ENCODE measurements around the gene CUBN.

CUBN gene

DNA sequence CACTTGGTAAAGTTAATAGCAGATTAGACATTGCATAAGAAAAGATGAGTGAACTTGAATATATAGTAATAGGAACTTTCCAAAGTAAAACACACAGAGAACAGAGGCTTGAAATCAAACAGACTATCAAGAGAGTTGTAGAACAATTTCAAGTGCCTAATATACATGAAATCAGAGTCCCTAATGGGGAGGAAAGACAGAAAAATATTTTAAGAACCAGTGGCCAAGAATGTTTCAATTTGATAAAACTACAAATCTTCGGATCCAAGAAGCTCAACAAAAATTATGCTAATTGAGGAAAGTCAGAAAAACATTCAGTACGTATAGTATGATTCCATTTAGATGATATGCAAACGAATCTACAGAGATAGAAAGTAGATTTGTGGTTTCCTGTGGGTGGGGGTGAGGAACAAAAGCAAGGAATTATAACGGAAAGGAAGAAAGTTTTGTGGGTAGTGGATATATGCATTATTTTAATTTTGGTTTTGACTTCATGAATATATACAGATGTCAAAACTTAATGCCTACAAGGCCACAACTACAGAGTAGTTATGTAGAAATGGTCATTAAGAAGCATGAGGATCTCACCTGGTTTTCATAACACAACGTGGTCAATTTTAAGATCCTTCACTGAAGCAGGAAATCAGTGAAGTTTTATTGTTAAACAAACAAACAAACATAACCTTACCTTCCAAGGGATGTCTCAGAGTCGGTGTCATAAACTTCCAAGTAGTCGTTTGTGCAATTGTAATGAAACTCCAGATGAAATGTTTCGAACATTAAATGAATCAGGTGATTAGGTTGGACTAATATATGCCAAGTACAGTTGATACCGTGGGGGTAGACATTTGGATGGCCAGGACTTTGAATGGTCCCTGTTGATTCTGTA, 62.0 kb downstream of the CUBN start:
- DNase-seq (ENCODE audit: low read depth), result no peak

DNA sequence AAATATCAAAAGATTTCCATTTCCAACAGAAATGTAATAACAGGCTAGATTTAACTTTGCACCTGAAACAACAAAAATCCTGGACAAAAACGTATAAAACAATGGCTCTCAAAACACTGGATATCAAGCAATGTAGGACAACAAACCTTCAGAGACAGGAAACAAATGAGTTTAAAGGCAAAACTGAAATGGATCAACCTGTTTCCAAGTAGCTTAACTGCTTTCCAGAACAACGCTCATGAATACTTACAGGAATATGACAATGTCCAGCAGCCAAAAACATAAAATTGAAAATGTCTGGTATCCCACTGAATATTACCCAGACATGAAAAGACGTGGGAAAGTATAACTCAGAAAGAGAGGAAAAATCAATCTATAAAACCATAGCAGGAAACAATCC, 62.8 kb downstream of the CUBN start:
- DNase-seq (ENCODE audit: low read depth), result no peak

DNA sequence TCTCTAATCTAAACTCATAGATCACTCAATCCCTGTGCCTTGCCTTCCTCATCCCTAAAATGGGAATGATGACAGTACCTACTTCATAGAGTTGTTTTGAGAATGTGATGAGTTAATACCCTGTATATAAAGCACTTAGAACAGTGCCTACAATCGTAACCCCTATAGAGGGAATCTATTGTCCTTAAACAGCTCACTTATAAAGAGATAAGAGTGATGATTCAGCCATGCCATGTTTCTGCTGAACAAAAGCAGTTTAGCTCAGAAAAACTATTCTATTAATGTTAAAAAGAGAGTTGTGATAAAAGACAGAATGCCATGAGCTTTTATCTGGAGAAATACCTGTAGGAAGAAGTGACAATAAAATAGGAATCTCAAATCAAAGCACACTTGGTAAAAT, 63.6 kb downstream of the CUBN start:
- no peak for DNase-seq (ENCODE audit: low read depth)

DNA sequence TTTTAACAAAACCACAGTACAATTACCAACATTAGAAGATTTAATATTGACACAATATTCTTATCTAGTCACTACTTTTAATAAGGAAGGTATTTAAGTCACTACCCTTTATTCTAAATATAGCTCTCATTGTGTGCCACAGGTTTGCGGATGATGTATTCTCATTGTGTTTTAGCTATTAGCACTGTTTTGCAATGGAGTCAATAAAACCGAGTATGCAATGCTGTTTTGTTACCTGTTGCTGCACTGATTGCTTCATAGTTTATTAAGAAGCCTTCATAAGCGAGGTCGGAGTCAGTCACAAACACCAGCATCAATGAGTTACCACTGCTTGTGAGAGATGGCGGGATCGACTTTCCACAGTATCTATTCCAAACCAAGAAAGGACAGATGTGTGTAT, 64.3 kb downstream of the CUBN start:
- no peak for DNase-seq (ENCODE audit: low read depth)

DNA sequence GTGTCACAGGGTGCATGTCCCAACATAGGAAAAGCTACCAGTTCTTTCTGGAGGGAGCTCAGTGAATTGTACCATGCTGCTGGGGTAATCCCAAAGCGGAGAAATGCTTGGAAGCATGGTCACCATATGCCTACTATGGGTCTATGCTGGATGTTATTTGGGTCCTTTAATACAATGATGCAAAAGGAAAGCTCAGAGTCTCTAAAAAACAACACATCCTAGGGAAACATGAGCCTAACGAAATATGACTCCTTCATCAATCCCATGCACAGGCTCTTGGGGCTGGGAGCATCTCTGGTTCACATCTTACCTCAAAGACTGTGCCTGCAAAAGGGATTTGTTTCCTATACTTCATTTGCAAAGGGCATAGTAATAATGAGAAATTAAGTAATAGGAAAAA, 65.2 kb downstream of the CUBN start:
- DNase-seq (ENCODE audit: low read depth), result no peak

DNA sequence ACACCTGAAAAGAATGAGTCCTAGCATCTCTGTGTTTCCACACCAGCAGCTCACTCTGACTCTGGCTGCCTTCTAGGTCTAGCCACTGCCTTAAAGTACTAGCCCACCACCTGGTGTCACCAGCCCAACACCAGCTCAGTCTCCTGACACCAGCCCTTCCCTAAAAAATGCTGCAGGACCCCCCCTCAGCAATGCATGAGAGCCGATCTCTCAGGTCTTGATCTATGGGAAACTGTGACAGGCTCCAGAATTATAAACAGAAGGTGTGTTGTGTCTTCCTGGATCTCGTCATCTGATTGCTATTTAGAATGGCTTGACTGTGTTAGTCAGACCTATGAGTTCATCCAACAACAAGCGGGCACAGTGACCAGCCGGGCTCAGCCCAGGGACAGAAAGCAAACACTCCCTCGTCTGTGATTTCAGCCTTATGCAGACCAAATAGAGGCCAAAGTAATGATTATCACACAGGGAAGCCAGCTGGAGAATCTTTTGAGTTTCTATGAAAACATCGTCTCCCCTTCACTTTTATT, 66.6 kb downstream of the CUBN start:
- peak; percentile 64 for DNase-seq (ENCODE audit: low read depth)

DNA sequence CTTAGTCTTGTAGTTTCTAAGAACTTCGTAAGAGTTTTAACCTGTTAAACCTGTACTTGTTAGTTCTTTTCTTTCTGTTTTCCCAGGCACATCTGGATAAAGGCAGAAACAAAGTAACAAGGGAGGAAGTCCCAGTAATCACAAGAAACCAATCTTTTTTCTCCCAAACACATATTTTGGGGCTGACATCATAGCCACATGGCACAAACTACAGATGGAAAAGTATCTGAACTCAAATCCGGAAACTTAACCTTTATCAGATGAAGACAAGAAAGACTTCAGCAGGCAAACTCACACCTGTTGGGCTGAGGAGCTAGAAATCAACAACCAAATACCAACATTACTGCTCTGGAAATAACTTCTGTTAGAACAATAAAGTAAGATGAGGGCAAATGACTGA, 67.1 kb downstream of the CUBN start:
- peak; percentile 77 for DNase-seq (ENCODE audit: low read depth)

DNA sequence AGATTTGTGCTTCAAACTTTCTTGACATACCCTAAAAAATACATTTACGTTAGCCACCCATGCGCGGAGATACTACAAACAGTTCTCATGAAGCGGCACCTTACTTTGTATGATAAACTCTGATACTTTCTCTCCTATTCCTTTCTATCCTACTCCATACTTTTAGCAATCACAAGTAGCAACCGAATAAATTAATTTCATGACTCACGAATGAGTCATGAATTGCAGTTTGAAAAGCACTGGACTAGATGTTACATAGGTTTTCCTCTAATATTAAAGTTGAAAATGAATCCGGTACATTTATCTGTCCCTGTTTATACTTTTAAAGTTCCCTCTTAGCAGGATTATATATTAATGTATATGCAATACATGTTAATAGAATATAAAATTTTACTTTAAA, 67.6 kb downstream of the CUBN start:
- peak; percentile 68 for DNase-seq (ENCODE audit: low read depth)

DNA sequence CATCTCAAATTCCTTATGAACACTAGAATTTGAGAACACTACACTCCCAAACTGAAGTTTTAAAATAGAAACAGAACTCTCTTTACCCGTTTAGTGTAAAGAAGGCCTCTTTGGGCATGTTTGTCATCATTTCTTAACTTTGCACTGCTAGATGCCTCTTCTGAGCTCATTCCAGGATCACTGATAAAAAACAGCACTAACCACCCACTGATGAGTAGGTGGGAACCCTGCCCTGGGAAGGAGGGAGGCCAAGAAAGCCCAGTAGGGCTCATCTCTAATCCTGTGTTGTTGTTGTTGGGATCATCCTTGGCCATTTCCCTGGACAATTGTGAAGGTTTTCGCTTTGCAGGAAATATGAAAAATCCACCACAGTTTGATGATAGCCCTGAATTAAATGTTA, 68.2 kb downstream of the CUBN start:
- no peak for DNase-seq (ENCODE audit: low read depth)

DNA sequence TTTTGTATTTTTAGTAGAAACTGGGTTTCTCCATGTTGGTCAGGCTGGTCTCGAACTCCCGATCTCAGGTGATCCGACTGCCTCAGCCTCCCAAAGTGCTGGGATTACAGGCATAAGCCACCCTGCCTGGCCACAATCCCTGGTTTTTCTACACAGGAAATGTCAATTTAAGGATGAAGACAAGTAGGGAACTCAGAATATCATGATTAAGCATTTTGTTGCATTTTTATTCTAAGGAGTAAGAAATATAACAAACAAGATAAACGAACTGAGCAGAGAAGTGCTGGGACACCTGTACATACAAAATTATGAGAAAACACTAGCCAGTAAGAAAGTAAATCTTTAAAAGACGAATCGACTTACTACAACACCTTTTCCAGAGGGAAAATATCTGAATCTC, 69.3 kb downstream of the CUBN start:
- DNase-seq (ENCODE audit: low read depth), result no peak

DNA sequence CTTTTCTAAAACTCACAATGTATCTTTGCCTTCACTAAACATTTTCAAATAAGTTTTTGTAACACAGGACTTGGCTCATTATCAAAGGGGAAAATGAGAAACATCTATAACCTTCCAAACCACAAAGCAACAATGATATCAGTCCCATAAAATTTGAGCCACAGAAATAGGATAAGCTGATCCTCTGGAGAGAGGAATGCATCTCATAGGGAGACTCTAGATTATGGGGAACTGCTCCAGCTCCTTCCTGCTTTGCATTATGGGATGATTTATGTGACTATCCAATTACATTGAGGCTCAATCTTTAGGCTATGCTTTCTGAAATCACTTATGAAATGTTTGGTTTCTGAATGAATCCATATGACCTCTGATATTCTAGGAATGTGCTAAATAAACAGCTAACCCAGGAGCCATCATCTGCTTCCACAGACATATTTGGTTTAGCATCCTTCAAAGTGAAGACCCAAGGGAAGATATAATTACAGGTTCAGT, 70.4 kb downstream of the CUBN start:
- peak; percentile 89 for DNase-seq (ENCODE audit: low read depth)

DNA sequence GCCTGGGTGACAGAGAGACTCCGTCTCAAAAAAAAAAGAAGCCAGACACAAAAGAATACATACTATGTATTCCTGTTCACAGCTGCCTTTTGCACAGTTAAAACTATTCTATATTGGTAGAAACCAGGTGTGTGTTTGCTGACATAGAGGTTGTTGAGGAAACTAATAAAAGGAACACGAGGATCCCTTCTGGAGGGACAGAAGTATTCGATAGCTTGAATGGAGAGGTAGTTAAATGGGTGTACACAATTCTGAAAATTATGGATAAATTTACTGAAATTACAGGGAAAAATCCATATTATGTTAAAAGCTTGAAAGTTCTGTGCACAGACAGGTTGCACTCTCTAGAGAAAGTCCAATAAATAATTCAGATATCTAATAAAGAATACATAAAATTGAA, 71.5 kb downstream of the CUBN start:
- no peak for DNase-seq (ENCODE audit: low read depth)

DNA sequence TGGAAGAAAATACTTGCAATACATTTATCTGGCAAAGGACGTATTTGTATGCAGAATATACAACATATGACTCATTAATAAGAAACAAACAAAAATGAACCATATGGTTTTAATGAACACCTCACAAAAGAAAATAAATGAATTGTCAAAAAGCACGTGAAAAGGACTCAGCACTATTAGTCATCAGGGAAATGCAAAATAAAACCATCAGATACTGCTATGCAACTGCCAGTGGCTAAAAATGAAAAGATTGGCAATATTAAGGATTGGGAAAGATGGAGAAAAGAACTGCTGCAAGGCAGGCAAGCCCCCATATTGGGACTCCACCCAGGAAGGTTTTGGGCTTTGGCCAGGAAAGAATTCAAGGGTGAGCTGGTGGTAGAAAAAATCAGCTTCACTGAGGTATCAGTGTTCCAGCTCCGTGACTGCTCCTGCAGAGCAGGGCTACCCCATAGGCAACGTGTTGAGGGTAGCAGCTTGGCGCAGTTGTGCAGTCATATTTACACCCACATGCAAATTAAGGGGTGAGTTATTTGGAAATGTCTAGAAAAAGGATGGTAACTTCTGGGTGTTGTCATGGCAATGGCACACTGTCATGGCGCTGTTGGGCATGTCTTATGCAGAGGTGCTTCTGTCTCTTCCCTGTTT, 72.7 kb downstream of the CUBN start:
- peak; percentile 93 for DNase-seq (ENCODE audit: low read depth)

DNA sequence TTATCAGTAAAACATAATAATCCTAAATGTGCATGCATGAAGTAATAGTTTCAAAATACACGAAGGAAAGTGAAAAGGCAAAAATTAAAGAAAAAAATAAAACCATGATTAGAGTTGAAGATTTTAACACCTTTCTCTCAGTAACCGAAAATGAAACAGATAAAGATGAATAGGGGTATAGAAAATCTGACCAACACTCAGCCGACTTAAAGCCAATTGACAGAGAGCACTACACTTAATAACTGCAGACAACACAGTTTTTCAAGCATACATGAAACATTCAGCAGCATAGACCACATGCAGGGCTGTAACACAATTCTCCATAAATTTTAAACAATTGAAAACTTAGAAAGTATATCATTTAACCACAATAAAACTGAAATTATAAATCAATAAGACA, 76.1 kb downstream of the CUBN start:
- no peak for DNase-seq (ENCODE audit: low read depth)

DNA sequence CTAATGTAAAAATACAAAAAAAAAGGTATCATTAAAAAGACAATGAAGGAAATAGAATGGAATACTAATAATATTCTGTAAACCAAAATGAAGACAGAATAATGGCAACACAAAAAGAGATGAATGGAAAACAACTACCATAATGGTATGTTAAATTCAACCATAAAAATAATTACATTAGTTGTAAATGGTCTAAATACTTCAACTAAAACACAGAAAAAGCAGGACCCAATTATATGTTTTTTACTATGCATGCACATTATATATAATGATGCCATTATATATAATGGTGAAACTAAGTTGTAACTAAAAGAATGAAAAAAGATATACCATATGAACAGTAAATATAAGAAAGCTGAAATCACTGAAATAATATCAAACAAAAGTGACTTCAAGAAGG, 76.5 kb downstream of the CUBN start:
- no peak for DNase-seq (ENCODE audit: low read depth)

DNA sequence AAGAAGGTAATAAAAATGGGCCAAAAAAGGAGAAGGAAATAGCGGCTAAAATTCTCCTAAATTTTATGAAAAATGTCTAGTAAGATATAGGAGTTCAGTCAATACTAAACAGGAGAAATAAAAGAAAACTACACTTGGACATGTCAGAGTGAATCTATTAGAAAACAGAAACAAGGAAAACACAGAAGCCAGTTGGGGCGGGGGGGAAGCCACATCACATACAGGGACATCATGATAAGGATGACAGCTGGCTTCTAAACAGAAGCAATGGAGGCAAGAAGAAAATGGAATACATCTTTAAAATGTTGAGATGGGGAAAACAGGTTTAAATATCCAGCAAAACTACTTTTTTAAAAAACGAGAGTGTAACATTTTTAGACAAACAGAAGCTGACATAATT, 77.8 kb downstream of the CUBN start:
- DNase-seq (ENCODE audit: low read depth), result no peak

DNA sequence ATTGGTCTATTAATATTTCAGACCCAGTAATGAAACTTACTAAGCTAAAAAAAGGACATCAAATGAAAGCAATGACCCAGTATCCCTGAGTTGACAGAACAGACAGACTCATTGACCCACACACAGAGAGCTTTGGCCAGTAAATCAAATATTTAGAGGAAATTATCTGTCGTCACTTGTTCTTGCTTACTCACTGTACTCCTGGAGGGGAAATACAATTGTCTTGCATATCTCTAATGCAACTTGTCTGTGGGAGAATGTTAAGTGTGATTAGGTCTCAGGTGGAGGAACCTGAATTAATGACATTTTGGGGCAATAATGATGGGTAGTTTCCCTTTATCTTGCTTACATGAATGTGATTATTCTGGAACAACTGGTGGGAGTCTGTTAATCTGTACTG, 80.4 kb downstream of the CUBN start:
- DNase-seq (ENCODE audit: low read depth), result no peak

DNA sequence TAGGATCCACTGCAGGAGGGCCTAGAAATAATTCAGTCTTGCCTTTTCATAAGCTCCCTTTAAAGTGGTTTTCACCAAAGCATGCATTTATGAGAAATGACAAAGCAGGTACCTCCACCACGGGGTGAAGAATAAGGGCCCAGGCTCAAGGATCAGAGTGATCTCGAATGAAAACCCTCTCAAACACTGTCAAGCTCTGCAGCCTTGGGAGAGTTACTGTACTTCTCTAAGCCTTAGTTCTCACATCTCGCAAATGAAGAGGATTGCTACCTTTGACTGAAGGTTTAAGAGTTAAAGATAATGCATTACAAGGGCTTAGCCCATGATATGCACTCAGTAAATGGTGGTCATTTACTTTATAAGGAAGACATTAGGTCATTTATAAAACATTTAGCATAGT, 81.7 kb downstream of the CUBN start:
- no peak for DNase-seq (ENCODE audit: low read depth)

DNA sequence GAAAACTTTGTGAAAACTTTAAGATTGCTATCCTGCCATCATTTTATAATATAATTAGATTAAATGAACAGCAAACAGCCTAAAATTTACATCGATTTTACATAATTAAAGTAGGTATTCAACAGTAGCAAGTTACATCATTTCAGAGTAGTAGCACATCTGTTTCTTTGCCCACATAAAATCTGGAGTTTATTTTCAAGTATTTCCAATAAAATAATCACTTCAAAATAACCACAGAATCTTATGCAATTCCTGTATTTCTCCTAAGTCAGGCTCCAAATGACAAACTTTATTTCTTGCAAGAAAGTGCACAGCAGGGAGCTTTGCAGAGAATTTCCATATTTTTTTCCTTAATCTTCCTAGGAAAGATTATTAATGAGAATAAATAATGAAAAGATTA, 82.6 kb downstream of the CUBN start:
- DNase-seq (ENCODE audit: low read depth), result no peak

DNA sequence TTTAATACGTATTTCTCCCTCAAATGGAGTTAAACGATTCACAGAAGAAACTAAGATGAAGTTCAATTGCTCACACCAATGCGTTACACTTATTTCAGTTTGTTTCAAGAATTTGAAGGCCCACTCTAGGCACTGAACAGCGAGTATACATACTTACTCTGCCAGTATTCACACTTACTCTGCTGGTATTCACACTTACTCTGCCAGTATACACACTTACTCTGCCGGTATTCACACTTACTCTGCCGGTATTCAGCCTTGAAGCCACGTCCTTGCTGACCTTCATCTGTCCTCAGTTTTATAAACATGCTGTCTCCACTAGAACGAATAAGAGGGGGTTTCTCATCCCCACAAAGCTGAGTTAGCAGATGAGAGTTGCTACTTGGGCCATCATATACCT, 86.0 kb downstream of the CUBN start:
- no peak for DNase-seq (ENCODE audit: low read depth)

DNA sequence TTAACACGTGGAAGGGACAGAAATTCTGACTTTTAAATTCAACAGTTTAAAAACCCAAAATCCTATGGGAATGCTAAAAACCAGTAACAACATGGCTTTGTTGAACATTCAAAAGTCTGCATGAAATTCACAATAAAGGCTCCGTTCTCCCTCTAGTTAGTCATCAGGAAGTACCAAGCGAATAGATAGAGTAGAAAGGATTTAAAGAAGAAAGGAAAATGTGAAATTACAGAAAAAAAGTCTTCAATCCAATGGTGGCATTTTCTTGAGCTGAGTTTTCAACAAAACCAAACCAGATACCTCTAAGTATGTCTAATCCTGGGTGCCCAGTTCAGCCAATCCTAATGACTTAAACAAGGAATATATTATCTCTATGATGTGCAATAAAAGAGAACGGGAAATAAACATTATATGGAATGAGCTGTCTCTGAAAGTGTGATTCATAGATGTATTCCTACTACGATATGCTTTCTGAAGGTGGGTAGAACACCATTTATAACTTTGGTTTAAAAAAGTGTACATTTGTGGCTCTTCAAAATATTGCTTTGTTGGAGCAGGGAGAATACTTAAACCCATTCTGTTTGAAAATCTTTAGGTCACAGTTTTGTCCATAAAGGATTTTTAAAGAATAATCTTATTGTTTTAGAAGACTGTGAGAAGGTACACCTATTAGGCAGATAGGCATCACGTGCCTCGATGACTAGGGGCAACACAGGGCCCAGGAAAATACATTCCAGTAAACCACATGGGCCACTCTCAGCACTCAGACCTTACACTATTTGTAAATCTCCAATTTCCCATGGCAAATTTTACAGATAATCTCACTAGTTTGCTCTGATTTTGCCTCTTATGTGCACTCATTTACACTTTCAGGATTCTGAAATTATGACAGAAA, 87.7 kb downstream of the CUBN start:
- DNase-seq (ENCODE audit: low read depth), result no peak

DNA sequence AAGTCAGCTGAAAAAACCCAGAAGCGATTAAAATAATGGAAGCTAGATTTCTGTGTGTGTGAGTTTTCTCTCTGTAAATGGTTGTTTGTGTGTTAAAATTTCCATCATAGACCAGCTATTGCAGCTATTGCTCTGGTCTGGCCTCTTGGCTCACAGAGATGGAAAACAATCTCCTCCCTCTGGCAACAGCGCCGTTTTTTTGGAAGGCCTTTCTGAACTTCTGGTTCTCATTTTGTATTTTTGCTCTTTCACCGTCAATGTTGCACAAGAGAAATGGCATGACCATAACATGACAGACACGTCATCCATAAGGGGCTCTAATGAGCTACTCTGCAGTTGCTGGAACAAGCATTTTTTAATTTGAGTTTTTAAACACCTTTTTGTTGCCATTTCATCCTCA, 91.0 kb downstream of the CUBN start:
- DNase-seq (ENCODE audit: low read depth), result peak; percentile 97

Data from fibroblast of the conjunctiva (primary cell).